GM21360 (cell line): ENCODE results near the gene TSPAN13.
A peak's percentile ranks its signal among the peaks of the same experiment; 100 is the strongest.

Experiments
- ATAC-seq: cut with Tn5 transposase; IDR thresholded peaks from one replicate; pipeline ENCODE4 v1.9.1; 2021; ENCODE audit warnings: mild to moderate bottlenecking, moderate library complexity; ENCODE audit not compliant: unreplicated experiment

Gene TSPAN13

GRCh38 chr7:16773884-16774283 is 20.3 kb downstream of the TSPAN13 start:
- ATAC-seq = no peak

- ATAC-seq = no peak
Measured at GRCh38 chr7:16774294-16774693, 20.7 kb downstream of the TSPAN13 start.

GRCh38 chr7:16774986-16775385 is 21.4 kb downstream of the TSPAN13 start:
- ATAC-seq = no peak

- no peak for ATAC-seq
Measured at GRCh38 chr7:16776053-16776452, 22.5 kb downstream of the TSPAN13 start.

GRCh38 chr7:16778476-16778875 is 24.9 kb downstream of the TSPAN13 start:
- no peak for ATAC-seq

- ATAC-seq = no peak
Measured at GRCh38 chr7:16779051-16779450, 25.5 kb downstream of the TSPAN13 start.

GRCh38 chr7:16780596-16780995 is 27.0 kb downstream of the TSPAN13 start:
- ATAC-seq = no peak

- no peak for ATAC-seq
Measured at GRCh38 chr7:16785321-16785720, 31.8 kb downstream of the TSPAN13 start.

GRCh38 chr7:16785846-16786245 is 32.3 kb downstream of the TSPAN13 start:
- no peak for ATAC-seq

- no peak for ATAC-seq
Measured at GRCh38 chr7:16786257-16786656, 32.7 kb downstream of the TSPAN13 start.

GRCh38 chr7:16787127-16787526 is 33.6 kb downstream of the TSPAN13 start:
- no peak for ATAC-seq

- no peak for ATAC-seq
Measured at GRCh38 chr7:16791071-16791470, 37.5 kb downstream of the TSPAN13 start.

- ATAC-seq = no peak
Measured at GRCh38 chr7:16791905-16792698, 38.5 kb downstream of the TSPAN13 start.

- no peak for ATAC-seq
Measured at GRCh38 chr7:16794986-16795385, 41.4 kb downstream of the TSPAN13 start.

- no peak for ATAC-seq
Measured at GRCh38 chr7:16795624-16796023, 42.1 kb downstream of the TSPAN13 start.

GRCh38 chr7:16801111-16801542 is 47.6 kb downstream of the TSPAN13 start:
- ATAC-seq = peak; percentile 68

- no peak for ATAC-seq
Measured at GRCh38 chr7:16801579-16801978, 48.0 kb downstream of the TSPAN13 start.

GRCh38 chr7:16803125-16803524 is 49.6 kb downstream of the TSPAN13 start:
- no peak for ATAC-seq

- no peak for ATAC-seq
Measured at GRCh38 chr7:16803881-16804673, 50.5 kb downstream of the TSPAN13 start.

GRCh38 chr7:16804674-16805439 is 51.3 kb downstream of the TSPAN13 start, which contains the start of gene AGR2:
TSS of gene AGR2 (minus strand) at chr7:16804999. CDS start at chr7:16801796, 3,203 bp downstream.
- ATAC-seq = no peak

- ATAC-seq = no peak
Measured at GRCh38 chr7:16805441-16805840, 51.9 kb downstream of the TSPAN13 start.
